ENCODE results near the gene ZNF446. TPM values are rescaled to one million over a fixed set of nuclear protein-coding genes. Genes with fewer than 3 reads are reported as not detected.
"Not testable (repeated sequence)": the region's sequence is repeated elsewhere in the genome, so short reads cannot be mapped to it uniquely, and the experiment has no call there.

Gene ZNF446
- total RNA-seq, 1 donor from 2014 or later = 7.1 TPM

GRCh38 chr19:58470837-58471543 lies 5.2 kb upstream of the ZNF446 start:
- DNase-seq = not testable (repeated sequence)

GRCh38 chr19:58471736-58472135 lies 4.4 kb upstream of the ZNF446 start:
- DNase-seq = no peak

- DNase-seq = no peak
Measured at GRCh38 chr19:58473775-58474174, 2.4 kb upstream of the ZNF446 start.

- no peak for DNase-seq
Measured at GRCh38 chr19:58474291-58474996, 1.7 kb upstream of the ZNF446 start.

- no peak for DNase-seq
Measured at GRCh38 chr19:58474997-58475713, 997 bp upstream of the ZNF446 start.

GRCh38 chr19:58476498-58477015 lies 405 bp downstream of the ZNF446 start:
- peak; percentile 12 for DNase-seq

- DNase-seq = no peak
Measured at GRCh38 chr19:58477130-58477529, 978 bp downstream of the ZNF446 start.

- DNase-seq = no peak
Measured at GRCh38 chr19:58477871-58478270, 1.7 kb downstream of the ZNF446 start.

GRCh38 chr19:58479303-58479702 lies 3.2 kb downstream of the ZNF446 start:
- no peak for DNase-seq

- DNase-seq = no peak
Measured at GRCh38 chr19:58479736-58480480, 3.8 kb downstream of the ZNF446 start.

- no peak for DNase-seq
Measured at GRCh38 chr19:58480481-58480830, 4.3 kb downstream of the ZNF446 start.

GRCh38 chr19:58480831-58481230 lies 4.7 kb downstream of the ZNF446 start:
- DNase-seq = no peak

- no peak for DNase-seq
Measured at GRCh38 chr19:58482372-58482771, 6.2 kb downstream of the ZNF446 start.

GRCh38 chr19:58483776-58484175 lies 7.6 kb downstream of the ZNF446 start:
- DNase-seq = no peak

- not testable (repeated sequence) for DNase-seq
Measured at GRCh38 chr19:58484349-58484748, 8.2 kb downstream of the ZNF446 start.

GRCh38 chr19:58491393-58491792 lies 15.2 kb downstream of the ZNF446 start:
- DNase-seq = no peak

- DNase-seq = no peak
Measured at GRCh38 chr19:58492265-58492664, 16.1 kb downstream of the ZNF446 start.

GRCh38 chr19:58497634-58498170 lies 21.6 kb downstream of the ZNF446 start:
- DNase-seq = no peak

GRCh38 chr19:58498316-58499020 lies 22.3 kb downstream of the ZNF446 start:
- no peak for DNase-seq

GRCh38 chr19:58499021-58499927 lies 23.1 kb downstream of the ZNF446 start:
- DNase-seq = peak; percentile 98

- DNase-seq = no peak
Measured at GRCh38 chr19:58500242-58500641, 24.1 kb downstream of the ZNF446 start.
